ENCODE data around the gene RNASE1. TPM values are rescaled to one million over a fixed set of nuclear protein-coding genes. Genes with fewer than 3 reads are reported as not detected.

The RNASE1 gene
- total and polyA plus RNA-seq, 9 of the 15 experiments (the other 6 are each of a cell fraction or from before 2014, with no cell fraction given) = 6.4 to 33.3 (median 13.9) TPM

- TF ChIP-seq, protein P1, sequence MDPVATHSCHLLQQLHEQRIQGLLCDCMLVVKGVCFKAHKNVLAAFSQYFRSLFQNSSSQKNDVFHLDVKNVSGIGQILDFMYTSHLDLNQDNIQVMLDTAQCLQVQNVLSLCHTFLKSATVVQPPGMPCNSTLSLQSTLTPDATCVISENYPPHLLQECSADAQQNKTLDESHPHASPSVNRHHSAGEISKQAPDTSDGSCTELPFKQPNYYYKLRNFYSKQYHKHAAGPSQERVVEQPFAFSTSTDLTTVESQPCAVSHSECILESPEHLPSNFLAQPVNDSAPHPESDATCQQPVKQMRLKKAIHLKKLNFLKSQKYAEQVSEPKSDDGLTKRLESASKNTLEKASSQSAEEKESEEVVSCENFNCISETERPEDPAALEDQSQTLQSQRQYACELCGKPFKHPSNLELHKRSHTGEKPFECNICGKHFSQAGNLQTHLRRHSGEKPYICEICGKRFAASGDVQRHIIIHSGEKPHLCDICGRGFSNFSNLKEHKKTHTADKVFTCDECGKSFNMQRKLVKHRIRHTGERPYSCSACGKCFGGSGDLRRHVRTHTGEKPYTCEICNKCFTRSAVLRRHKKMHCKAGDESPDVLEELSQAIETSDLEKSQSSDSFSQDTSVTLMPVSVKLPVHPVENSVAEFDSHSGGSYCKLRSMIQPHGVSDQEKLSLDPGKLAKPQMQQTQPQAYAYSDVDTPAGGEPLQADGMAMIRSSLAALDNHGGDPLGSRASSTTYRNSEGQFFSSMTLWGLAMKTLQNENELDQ (CRISPR knock-in tag; IDR thresholded peaks at IDR 0.05; ENCODE audit: borderline replicate concordance) = no peak
- TF ChIP-seq MIER1 (IDR thresholded peaks at IDR 0.05; ENCODE audit: low read depth) (no peak), SOX6 (IDR thresholded peaks at IDR 0.05) (peak; percentile 59), SP1 (CRISPR knock-in tag; IDR thresholded peaks at IDR 0.05) (no peak), EZH2 (IDR thresholded peaks at IDR 0.05; ENCODE audit: borderline replicate concordance, low read depth, low read length) (no peak), HDGF (IDR thresholded peaks at IDR 0.05) (no peak), ZKSCAN8 (CRISPR knock-in tag; IDR thresholded peaks at IDR 0.05) (no peak), STAT5A (IDR thresholded peaks at IDR 0.05; ENCODE audit: borderline replicate concordance, low read length) (peak; percentile 70), PURB (CRISPR knock-in tag; IDR thresholded peaks at IDR 0.05; ENCODE audit: low read depth) (no peak), DEAF1 (CRISPR knock-in tag; IDR thresholded peaks at IDR 0.05) (no peak), MITF (IDR thresholded peaks at IDR 0.05) (peak; percentile 91), NFRKB (IDR thresholded peaks at IDR 0.05; ENCODE audit: low read depth) (0 out of 2 replicates have a peak, but pooled peaks have one; percentile 2), ZNF609 (CRISPR knock-in tag; IDR thresholded peaks at IDR 0.05; ENCODE audit: borderline replicate concordance) (no peak), FOXJ2 (tag; IDR thresholded peaks at IDR 0.05) (0 out of 2 replicates have a peak, but pooled peaks have one; percentile 54), ZNF23 (CRISPR knock-in tag; IDR thresholded peaks at IDR 0.05) (no peak), ZNF347 (CRISPR knock-in tag; IDR thresholded peaks at IDR 0.05; ENCODE audit: low read depth) (no peak), ZNF316 (IDR thresholded peaks at IDR 0.05) (no peak)
- TF ChIP-seq, protein P2, sequence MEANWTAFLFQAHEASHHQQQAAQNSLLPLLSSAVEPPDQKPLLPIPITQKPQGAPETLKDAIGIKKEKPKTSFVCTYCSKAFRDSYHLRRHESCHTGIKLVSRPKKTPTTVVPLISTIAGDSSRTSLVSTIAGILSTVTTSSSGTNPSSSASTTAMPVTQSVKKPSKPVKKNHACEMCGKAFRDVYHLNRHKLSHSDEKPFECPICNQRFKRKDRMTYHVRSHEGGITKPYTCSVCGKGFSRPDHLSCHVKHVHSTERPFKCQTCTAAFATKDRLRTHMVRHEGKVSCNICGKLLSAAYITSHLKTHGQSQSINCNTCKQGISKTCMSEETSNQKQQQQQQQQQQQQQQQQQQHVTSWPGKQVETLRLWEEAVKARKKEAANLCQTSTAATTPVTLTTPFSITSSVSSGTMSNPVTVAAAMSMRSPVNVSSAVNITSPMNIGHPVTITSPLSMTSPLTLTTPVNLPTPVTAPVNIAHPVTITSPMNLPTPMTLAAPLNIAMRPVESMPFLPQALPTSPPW (CRISPR knock-in tag; IDR thresholded peaks at IDR 0.05) = peak; percentile 81
These were observed 3.2 kb downstream of the RNASE1 start (continued) for GRCh38 chr14:20799456-20799891.

Measured in K562 (cell line).